Ovary (tissue), 3 donors: Measurements from ENCODE around the gene PDP2.

Source experiments
- EP300 ChIP-seq: sonication (generic); formaldehyde crosslinking; IDR thresholded peaks from one replicate; pipeline ENCODE4 v1.6.1; 2017; ENCODE audit warnings: antibody characterized with exemption
- POLR2A ChIP-seq: fragments of 450-650 bp; IDR thresholded peaks from one replicate; pipeline ENCODE4 v1.6.1; 2017; ENCODE audit warnings: antibody characterized with exemption, mild to moderate bottlenecking, moderate library complexity
- TF ChIP-seq, protein P1 (sequence below), 3 donors: fragments of 450-650 bp in 2 of 3; fragments of 200-600 bp in 1 of 3; IDR thresholded peaks; one replicate each; pipeline versions ENCODE4 v1.5.1 to v1.8.0; 2016 to 2022; ENCODE audit warnings: antibody characterized with exemption in 3 of 3, mild to moderate bottlenecking in 1 of 3
- donor health status: DM: no; HTN: no; CAD: no.

- TF ChIP-seq, protein P1, sequence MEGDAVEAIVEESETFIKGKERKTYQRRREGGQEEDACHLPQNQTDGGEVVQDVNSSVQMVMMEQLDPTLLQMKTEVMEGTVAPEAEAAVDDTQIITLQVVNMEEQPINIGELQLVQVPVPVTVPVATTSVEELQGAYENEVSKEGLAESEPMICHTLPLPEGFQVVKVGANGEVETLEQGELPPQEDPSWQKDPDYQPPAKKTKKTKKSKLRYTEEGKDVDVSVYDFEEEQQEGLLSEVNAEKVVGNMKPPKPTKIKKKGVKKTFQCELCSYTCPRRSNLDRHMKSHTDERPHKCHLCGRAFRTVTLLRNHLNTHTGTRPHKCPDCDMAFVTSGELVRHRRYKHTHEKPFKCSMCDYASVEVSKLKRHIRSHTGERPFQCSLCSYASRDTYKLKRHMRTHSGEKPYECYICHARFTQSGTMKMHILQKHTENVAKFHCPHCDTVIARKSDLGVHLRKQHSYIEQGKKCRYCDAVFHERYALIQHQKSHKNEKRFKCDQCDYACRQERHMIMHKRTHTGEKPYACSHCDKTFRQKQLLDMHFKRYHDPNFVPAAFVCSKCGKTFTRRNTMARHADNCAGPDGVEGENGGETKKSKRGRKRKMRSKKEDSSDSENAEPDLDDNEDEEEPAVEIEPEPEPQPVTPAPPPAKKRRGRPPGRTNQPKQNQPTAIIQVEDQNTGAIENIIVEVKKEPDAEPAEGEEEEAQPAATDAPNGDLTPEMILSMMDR (IDR thresholded peaks at IDR 0.05) = no peak
- no peak for TF ChIP-seq POLR2A
- no peak for TF ChIP-seq EP300
These were observed 40.8 kb downstream of the PDP2 start for GRCh38 chr16:66920924-66921680.
